GM15510 (cell line): ENCODE results near the gene CSK.

Experiments
- POLR2A ChIP-seq: IDR thresholded peaks from 3 replicates; pipeline ENCODE4 v1.6.1; 2011; ENCODE audit warnings: borderline replicate concordance; ENCODE audit not compliant: insufficient read length; ENCODE audit errors: extremely low read depth

CSK gene

GRCh38 chr15:74781431-74782258 is at the start of gene CSK:
Gene CSK (plus strand): TSS chr15:74782080. CDS start chr15:74798298, 16,218 bp downstream.
- peak; percentile 73 for TF ChIP-seq POLR2A

DNA sequence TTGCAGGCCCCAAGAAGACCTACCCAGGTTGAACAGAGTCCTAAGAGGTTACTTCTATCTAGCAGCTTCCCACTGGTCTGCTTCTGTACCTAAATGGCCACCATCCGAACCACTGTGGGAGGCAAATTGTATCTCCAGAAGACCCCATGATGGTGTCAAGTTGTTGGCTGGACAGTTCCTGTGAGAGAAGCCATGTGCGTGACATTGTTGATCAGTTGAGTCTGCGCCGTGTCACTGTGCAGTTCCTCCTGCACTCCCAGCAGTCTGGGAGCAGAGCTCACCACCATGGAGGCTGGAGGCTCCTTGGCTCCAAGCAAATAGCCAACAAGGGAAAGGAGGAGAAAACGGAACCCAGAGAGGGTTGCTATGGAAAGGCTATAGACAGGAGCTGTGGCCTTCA is 49.0 kb upstream of the CSK start:
- no peak for TF ChIP-seq POLR2A

DNA sequence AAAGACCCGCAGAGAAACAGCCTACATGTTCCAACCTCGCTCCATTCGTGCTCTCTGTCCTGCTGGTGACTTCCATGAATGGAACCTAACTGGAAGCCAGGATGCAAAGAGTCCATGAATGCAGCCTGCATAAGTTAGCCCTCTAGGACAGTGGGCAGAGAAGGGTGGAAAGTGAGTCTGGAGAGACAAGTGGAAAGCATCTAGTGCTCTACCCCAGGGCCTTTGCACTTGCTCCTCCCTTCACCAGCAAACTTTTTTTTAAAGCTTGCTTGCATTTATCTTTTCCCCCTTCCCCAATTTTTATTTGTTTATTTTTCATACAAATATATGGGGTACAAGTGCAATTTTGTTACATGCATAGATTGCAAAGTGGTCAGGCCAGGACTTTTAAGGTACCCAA is 48.6 kb upstream of the CSK start:
- no peak for TF ChIP-seq POLR2A

GRCh38 chr15:74735305-74735704 is 46.6 kb upstream of the CSK start:
- TF ChIP-seq POLR2A = no peak

- no peak for TF ChIP-seq POLR2A
Observed at GRCh38 chr15:74742422-74742821, 39.5 kb upstream of the CSK start.

- TF ChIP-seq POLR2A = no peak
Observed at GRCh38 chr15:74746389-74746788, 35.5 kb upstream of the CSK start.

- TF ChIP-seq POLR2A = no peak
Observed at GRCh38 chr15:74748322-74748946, 33.4 kb upstream of the CSK start, which contains the start of gene CYP1A2. Gene CYP1A2 (plus strand): TSS chr15:74748845. CDS start chr15:74749739, 894 bp downstream.

- TF ChIP-seq POLR2A = no peak
Observed at GRCh38 chr15:74749832-74750231, 32.0 kb upstream of the CSK start.

GRCh38 chr15:74750751-74751150 is 31.1 kb upstream of the CSK start:
- TF ChIP-seq POLR2A = no peak

DNA sequence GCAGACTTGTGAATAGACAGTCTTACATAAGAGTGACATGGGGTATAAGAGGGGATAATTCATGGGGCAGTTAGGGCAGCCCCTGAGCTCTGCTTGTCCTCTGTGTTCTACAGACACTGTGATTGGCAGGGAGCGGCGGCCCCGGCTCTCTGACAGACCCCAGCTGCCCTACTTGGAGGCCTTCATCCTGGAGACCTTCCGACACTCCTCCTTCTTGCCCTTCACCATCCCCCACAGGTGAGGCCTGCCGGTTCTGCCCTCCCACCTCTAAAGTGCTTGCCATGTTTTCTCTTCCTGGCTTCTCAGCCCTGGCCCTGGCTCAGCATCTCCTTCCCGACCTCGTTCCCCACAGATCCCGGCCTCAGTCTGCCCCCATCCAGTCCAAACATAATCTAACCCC is 29.9 kb upstream of the CSK start:
- no peak for TF ChIP-seq POLR2A

- no peak for TF ChIP-seq POLR2A
Observed at GRCh38 chr15:74752531-74752930, 29.3 kb upstream of the CSK start.

- TF ChIP-seq POLR2A = no peak
Observed at GRCh38 chr15:74754593-74755215, 27.2 kb upstream of the CSK start.

GRCh38 chr15:74758736-74759135 is 23.1 kb upstream of the CSK start:
- no peak for TF ChIP-seq POLR2A

GRCh38 chr15:74762791-74763150 is 19.1 kb upstream of the CSK start:
- no peak for TF ChIP-seq POLR2A

GRCh38 chr15:74763416-74763815 is 18.5 kb upstream of the CSK start:
- TF ChIP-seq POLR2A = no peak

DNA sequence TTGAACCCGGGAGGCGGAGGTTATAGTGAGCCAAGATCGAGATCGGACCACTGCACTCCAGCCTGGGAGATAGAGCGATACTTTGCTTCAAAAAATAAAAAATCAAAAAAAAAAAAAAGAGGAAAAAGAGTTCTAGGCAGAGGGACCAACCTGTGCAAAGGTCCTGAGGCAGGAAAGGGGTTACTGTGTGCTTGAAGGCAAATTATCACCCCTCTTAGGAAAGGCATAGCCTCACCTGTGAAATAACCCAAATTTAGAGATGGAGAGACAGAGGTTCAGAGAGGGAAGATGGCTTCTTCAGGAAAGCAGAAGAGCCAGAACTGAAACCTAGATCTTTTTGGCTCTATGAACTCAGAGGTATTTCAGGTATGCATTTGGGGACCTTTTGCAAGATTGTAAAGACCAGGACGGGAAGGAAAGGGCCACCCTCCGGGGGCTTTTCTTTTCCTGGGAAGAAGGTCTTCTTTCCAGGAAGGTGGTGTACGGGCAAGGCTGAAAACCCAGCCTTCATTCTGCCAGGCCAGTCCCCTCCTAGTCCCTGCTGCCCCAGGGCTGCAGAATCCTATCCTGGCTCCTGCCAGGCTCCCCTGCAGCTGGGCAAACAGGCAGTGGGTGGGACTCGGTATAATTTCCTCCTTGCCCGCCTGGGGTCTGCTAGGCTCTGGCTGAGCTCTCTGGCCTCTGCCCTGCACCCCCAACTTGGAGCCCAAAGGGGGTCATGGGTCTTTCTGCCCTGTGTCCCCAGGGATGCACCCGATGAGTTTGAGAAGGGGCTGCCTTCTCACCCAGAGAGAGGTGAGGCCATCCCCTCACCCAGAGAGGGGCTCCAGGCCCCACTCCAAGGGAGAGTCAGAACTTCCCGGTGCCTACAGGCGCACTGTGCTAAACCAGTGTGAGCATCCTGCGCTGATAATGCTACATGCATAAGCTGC is 14.4 kb upstream of the CSK start:
- TF ChIP-seq POLR2A = no peak
